ENCODE results near the gene AMOT. TPM values are rescaled to one million over a fixed set of nuclear protein-coding genes. Genes with fewer than 3 reads are reported as not detected.

Gene AMOT
- total RNA-seq, 1 donor from 2014 or later = 3.9 TPM

DNA sequence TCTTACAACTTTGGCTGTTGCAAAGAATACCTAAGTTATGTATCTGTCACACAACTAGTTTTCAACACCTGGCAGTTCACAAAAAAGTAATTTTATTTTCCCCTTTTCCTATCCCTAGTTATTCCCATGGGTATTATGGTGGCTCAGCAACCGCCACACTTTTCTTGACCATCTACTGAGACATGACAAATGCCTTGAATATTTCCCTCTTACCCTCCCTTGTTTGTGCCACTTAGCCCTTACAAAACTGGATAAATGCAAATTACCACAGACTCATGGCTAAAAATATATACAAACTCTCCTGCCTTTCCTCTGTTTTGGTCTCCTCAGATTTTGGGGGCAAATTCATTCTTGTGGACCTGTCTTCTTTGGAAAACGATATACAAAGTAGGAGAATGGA, 72.1 kb downstream of the AMOT start:
- H3K27ac ChIP-seq = no peak overlapping the region
- no peaks in the 10 kb centered on the region for H3K4me1 ChIP-seq
- no peaks in the 10 kb centered on the region for H3K27me3 ChIP-seq
- no peak for DNase-seq (ENCODE audit: low spot score in 2 of 2)
- no peaks in the 10 kb centered on the region for H3K36me3 ChIP-seq
- no peak overlapping the region for H3K4me3 ChIP-seq
- intact Hi-C loops (cut with DNase I) = no loop called here
- TF ChIP-seq, protein P1, sequence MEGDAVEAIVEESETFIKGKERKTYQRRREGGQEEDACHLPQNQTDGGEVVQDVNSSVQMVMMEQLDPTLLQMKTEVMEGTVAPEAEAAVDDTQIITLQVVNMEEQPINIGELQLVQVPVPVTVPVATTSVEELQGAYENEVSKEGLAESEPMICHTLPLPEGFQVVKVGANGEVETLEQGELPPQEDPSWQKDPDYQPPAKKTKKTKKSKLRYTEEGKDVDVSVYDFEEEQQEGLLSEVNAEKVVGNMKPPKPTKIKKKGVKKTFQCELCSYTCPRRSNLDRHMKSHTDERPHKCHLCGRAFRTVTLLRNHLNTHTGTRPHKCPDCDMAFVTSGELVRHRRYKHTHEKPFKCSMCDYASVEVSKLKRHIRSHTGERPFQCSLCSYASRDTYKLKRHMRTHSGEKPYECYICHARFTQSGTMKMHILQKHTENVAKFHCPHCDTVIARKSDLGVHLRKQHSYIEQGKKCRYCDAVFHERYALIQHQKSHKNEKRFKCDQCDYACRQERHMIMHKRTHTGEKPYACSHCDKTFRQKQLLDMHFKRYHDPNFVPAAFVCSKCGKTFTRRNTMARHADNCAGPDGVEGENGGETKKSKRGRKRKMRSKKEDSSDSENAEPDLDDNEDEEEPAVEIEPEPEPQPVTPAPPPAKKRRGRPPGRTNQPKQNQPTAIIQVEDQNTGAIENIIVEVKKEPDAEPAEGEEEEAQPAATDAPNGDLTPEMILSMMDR (IDR thresholded peaks at IDR 0.05) = no peak
- no peaks in the 10 kb centered on the region for H3K9me3 ChIP-seq

DNA sequence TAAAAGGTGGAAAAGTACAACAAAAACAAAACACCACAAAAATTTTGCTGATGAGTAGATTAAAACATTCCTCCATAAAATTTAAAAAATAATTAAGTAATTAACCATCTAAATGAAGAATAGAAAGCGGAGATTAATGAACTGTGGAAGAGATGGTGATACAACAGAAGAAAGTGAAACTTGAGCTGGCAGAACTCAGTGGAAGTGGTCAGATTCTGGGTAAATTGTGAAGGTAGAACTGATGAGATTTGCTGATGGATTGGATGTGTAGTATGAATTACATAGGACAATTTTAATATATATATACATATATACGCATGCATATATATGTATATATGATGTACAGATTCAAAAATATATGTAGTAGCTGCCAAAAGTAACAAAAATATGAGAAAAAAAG, 73.9 kb downstream of the AMOT start:
- Histone ChIP-seq H3K4me3 (no peak overlapping the region), H3K27ac (no peak overlapping the region), H3K4me1 (no peaks in the 10 kb centered on the region), H3K36me3 (no peaks in the 10 kb centered on the region), H3K27me3 (no peaks in the 10 kb centered on the region), H3K9me3 (no peaks in the 10 kb centered on the region)
- TF ChIP-seq, protein P1 (IDR thresholded peaks at IDR 0.05) = no peak
- intact Hi-C loops (cut with DNase I) = no loop called here
- DNase-seq (ENCODE audit: low spot score in 2 of 2) = no peak

DNA sequence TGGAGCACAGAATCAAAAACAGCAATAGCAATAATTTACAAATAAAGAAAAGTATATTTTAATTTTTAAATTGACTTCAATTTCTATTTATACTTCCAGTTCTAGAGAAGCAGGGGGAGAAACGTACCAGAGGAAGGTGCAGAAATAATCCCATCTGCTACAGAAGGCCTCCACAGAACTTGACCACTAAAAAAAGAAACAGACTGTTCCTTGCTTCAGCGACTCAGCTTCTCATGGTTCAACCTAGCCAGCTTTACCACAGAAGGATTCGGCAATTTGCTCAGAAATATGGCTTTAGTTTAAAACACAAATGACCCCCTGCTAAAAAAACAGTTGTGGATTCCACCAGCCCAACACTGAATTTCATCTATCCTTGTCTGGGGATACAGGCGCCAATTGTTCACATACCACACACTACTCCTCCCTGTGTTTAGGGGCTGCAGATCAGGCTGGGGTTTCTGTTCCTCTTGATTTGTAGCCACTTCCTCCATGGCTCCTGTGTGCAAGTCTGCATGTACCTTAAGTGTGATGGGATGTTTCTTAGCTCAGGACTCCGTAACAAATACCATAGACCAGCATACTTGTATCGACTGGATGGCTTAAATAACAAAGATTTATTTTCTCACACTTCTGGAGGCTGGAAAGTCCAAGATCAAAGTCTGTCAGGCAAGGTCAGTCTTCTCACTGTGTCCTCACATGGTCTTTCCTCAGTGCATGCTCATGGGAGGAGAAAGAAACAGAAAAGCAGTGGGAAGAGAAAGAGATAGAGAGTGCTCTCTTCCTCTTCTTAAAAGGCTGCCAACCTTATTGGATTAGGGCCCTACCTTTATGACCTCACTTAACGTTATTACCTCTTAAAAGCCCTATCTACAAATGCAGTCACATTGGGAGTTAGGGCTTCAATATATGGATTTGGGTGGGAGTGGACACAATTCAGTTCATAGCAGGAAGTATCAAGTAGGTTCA, 79.1 kb downstream of the AMOT start:
- no peak overlapping the region for H3K27ac ChIP-seq
- no peaks in the 10 kb centered on the region for H3K36me3 ChIP-seq
- TF ChIP-seq, protein P1 (IDR thresholded peaks at IDR 0.05) = no peak
- no peaks in the 10 kb centered on the region for H3K4me1 ChIP-seq
- no peaks in the 10 kb centered on the region for H3K27me3 ChIP-seq
- intact Hi-C loops (cut with DNase I) = no loop called here
- no peak for DNase-seq (ENCODE audit: low spot score in 2 of 2)
- H3K9me3 ChIP-seq = no peaks in the 10 kb centered on the region
- H3K4me3 ChIP-seq = no peak overlapping the region

DNA sequence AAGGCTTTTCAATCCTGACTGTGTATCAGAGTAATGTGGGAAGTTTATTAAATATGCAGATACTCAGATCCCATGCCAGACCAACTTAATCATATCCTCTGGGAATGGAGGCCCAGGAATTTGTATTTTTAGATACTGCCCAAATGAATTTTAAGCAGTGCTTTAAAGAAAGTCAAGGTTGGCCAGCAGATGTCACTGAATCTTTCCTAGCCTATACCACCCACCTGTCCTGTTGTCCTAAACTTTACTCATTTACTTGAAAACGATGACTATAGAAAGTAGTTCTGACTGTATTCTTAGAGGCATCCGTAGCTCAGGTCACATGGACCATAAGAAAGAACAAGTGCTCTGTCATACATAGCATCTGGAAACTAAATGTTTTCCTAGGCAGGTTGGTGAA, 79.9 kb downstream of the AMOT start:
- DNase-seq (ENCODE audit: low spot score in 2 of 2) = no peak
- H3K27ac ChIP-seq = no peak overlapping the region
- no peaks in the 10 kb centered on the region for H3K36me3 ChIP-seq
- TF ChIP-seq, protein P1 (IDR thresholded peaks at IDR 0.05) = no peak
- H3K9me3 ChIP-seq = no peaks in the 10 kb centered on the region
- no peak overlapping the region for H3K4me3 ChIP-seq
- intact Hi-C loops (cut with DNase I) = no loop called here
- no peaks in the 10 kb centered on the region for H3K27me3 ChIP-seq
- no peaks in the 10 kb centered on the region for H3K4me1 ChIP-seq

DNA sequence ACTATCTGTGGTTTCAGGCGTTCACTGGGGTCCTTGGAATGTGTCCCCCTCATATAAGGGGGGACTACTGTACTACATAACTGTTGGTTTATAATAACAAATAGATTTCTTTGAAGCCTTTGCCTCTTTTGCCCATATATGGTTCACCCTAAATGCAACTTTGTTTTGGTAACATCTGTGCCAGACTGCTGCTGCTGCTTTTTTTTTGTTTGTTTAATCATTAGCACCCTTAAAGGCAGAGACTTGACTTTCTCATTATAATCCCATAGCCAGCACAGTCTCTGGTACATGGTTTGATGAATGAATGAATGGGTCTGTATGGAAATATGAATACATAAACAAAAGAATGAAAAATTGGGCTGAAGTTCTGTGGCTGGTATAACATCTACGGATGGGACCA, 80.7 kb downstream of the AMOT start:
- no peaks in the 10 kb centered on the region for H3K9me3 ChIP-seq
- no peak overlapping the region for H3K27ac ChIP-seq
- no peaks in the 10 kb centered on the region for H3K27me3 ChIP-seq
- DNase-seq (ENCODE audit: low spot score in 2 of 2) = no peak
- no peaks in the 10 kb centered on the region for H3K36me3 ChIP-seq
- no peak overlapping the region for H3K4me3 ChIP-seq
- TF ChIP-seq, protein P1 (IDR thresholded peaks at IDR 0.05) = no peak
- no peaks in the 10 kb centered on the region for H3K4me1 ChIP-seq
- intact Hi-C loops (cut with DNase I) = no loop called here

Measured in ascending aorta (tissue), 2 donors.